Upper lobe of left lung (tissue), 4 donors: ENCODE measurements around the gene SIL1.

Experiments used
- EP300 ChIP-seq, 4 donors: sonication (generic); formaldehyde crosslinking; IDR thresholded peaks; one replicate each; pipeline ENCODE4 v1.5.1; 2017; ENCODE audit warnings: antibody characterized with exemption in 4 of 4, control low read depth in 2 of 4
- POLR2AphosphoS5 ChIP-seq, 2 donors: sonication (generic); formaldehyde crosslinking; IDR thresholded peaks; one replicate each; pipeline ENCODE4 v1.5.1; 2017; ENCODE audit warnings: antibody characterized with exemption in 2 of 2
- TF ChIP-seq, protein P1 (sequence below), 6 experiments: fragments of 450-650 bp in 4 of 6; fragments of 200-600 bp in 2 of 6; sonication (generic) in 2 of 6; IDR thresholded peaks; one replicate each; pipeline ENCODE4 v1.5.1; 2016 to 2019; ENCODE audit warnings: antibody characterized with exemption in 6 of 6

DNA sequence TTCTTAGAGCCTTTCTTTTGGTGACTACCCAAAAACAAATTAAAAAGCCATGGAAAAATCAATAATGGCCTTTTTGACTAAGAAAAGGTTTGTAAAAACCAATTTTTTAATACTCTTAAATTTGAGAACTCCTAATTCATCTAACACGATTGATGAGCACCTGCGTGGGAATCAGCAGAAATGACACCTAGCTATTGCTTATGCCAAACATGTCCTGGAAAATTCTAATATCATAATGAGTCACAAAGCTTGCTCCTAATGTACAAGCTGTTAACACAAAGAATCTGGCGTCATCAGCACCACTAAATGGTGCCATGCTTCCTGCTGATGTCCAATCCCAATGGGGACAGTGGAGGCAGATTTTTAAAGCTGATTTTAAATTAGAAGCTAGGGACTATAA is 176.8 kb downstream of the SIL1 start:
- TF ChIP-seq EP300 (IDR thresholded peaks at IDR 0.05) (no peak), POLR2AphosphoS5 (IDR thresholded peaks at IDR 0.05) (no peak)
- TF ChIP-seq, protein P1, sequence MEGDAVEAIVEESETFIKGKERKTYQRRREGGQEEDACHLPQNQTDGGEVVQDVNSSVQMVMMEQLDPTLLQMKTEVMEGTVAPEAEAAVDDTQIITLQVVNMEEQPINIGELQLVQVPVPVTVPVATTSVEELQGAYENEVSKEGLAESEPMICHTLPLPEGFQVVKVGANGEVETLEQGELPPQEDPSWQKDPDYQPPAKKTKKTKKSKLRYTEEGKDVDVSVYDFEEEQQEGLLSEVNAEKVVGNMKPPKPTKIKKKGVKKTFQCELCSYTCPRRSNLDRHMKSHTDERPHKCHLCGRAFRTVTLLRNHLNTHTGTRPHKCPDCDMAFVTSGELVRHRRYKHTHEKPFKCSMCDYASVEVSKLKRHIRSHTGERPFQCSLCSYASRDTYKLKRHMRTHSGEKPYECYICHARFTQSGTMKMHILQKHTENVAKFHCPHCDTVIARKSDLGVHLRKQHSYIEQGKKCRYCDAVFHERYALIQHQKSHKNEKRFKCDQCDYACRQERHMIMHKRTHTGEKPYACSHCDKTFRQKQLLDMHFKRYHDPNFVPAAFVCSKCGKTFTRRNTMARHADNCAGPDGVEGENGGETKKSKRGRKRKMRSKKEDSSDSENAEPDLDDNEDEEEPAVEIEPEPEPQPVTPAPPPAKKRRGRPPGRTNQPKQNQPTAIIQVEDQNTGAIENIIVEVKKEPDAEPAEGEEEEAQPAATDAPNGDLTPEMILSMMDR (IDR thresholded peaks at IDR 0.05), result no peak
